ENCODE data around the gene SPON1. TPM values are rescaled to one million over a fixed set of nuclear protein-coding genes. Genes with fewer than 3 reads are reported as not detected.

Gene SPON1
- total RNA-seq (100 to 1,000 TPM in 1 of 5 donors, 10 to 100 TPM in 4; 17.5 to 122 (median 73.6) TPM), polyA plus RNA-seq (10 to 100 TPM in 1 of 3 donors, 1 to 10 TPM in 2; 9.3 to 14.2 (median 9.9) TPM)
- long read RNA-seq, donor 1, full-length matches to known transcripts = 2 of 2 reads
- long read RNA-seq, donor 1, partial matches to known transcripts = 0 of 2 reads
- long read RNA-seq, donor 1, other reads (novel, unspliced or antisense) = 0 of 2 reads
- long read RNA-seq, donor 2, full-length matches to known transcripts = 7 of 21 reads
- long read RNA-seq, donor 2, partial matches to known transcripts = 14 of 21 reads
- long read RNA-seq, donor 2, other reads (novel, unspliced or antisense) = 0 of 21 reads
- long read RNA-seq, donor 3, full-length matches to known transcripts = 5 of 5 reads
- long read RNA-seq, donor 3, partial matches to known transcripts = 0 of 5 reads
- long read RNA-seq, donor 3, other reads (novel, unspliced or antisense) = 0 of 5 reads
- long read RNA-seq, donor 4, full-length matches to known transcripts = 1 of 1 reads
- long read RNA-seq, donor 4, partial matches to known transcripts = 0 of 1 reads
- long read RNA-seq, donor 4, other reads (novel, unspliced or antisense) = 0 of 1 reads
- long read RNA-seq, donor 5, full-length matches to known transcripts = 16 of 25 reads
- long read RNA-seq, donor 5, partial matches to known transcripts = 9 of 25 reads
- long read RNA-seq, donor 5, other reads (novel, unspliced or antisense) = 0 of 25 reads
- long read RNA-seq, donor 6, full-length matches to known transcripts = 13 of 21 reads
- long read RNA-seq, donor 6, partial matches to known transcripts = 8 of 21 reads
- long read RNA-seq, donor 6, other reads (novel, unspliced or antisense) = 0 of 21 reads
- long read RNA-seq, donor 7, full-length matches to known transcripts = 7 of 14 reads
- long read RNA-seq, donor 7, partial matches to known transcripts = 7 of 14 reads
- long read RNA-seq, donor 7, other reads (novel, unspliced or antisense) = 0 of 14 reads
- long read RNA-seq, donor 8, full-length matches to known transcripts = 7 of 7 reads
- long read RNA-seq, donor 8, partial matches to known transcripts = 0 of 7 reads
- long read RNA-seq, donor 8, other reads (novel, unspliced or antisense) = 0 of 7 reads
- long read RNA-seq, donor 9, partial matches to known transcripts = 46 of 48 reads
- long read RNA-seq, donor 9, other reads (novel, unspliced or antisense) = 0 of 48 reads
- long read RNA-seq, donor 10, full-length matches to known transcripts = 1 of 1 reads
- long read RNA-seq, donor 10, partial matches to known transcripts = 0 of 1 reads
- long read RNA-seq, donor 10, other reads (novel, unspliced or antisense) = 0 of 1 reads

DNA sequence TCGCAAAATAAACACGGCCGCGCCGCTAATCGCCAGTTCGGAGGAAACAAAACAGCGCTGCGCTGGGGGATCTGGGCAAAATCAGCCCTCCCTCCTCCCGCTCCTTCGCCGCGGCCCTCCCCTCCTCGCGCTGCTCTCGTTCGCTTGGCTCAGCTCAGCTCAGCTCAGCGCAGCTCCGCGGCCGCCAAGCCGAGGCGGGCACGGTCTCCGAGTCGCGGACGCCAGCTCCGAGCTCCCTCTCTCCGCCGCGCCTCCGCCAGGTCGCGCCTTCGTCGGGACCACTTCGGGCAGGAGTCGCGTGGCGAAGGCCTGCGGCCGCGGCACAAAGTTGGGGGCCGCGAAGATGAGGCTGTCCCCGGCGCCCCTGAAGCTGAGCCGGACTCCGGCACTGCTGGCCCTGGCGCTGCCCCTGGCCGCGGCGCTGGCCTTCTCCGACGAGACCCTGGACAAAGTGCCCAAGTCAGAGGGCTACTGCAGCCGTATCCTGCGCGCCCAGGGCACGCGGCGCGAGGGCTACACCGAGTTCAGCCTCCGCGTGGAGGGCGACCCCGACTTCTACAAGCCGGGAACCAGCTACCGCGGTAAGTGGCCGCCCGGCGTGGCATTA is at the start of gene SPON1:
Gene SPON1 (plus strand): TSS at position 162 of the 607 bp plus-strand sequence. CDS start 182 bp downstream, at position 344.
- Histone ChIP-seq H3K4me1 (peaks cover 27 to 56% (median 44%) of the 10 kb centered on the region in 4 donors), H3K36me3 (no peaks in the 10 kb centered on the region), H3K27ac (peak within 1 kb of the TSS; percentile 69 to 85 (median 82)), H3K9me3 (no peaks in the 10 kb centered on the region), H3K4me3 (peak within 1 kb of the TSS; percentile 55 to 61 (median 58)), H3K27me3 (peaks cover 0 to 74% (median 35%) of the 10 kb centered on the region in 3 donors)
- WGBS, 5 donors = 0 to 3% (median 1%) methylated on average over 8 to 74 of the region's 74 CpGs
- peak; percentile 30 to 91 for DNase-seq
- TF ChIP-seq POLR2AphosphoS5 (IDR thresholded peaks at IDR 0.05) (peak; percentile 22 to 78 (median 60)), EP300 (IDR thresholded peaks at IDR 0.05) (no peak)
- TF ChIP-seq, protein P1, sequence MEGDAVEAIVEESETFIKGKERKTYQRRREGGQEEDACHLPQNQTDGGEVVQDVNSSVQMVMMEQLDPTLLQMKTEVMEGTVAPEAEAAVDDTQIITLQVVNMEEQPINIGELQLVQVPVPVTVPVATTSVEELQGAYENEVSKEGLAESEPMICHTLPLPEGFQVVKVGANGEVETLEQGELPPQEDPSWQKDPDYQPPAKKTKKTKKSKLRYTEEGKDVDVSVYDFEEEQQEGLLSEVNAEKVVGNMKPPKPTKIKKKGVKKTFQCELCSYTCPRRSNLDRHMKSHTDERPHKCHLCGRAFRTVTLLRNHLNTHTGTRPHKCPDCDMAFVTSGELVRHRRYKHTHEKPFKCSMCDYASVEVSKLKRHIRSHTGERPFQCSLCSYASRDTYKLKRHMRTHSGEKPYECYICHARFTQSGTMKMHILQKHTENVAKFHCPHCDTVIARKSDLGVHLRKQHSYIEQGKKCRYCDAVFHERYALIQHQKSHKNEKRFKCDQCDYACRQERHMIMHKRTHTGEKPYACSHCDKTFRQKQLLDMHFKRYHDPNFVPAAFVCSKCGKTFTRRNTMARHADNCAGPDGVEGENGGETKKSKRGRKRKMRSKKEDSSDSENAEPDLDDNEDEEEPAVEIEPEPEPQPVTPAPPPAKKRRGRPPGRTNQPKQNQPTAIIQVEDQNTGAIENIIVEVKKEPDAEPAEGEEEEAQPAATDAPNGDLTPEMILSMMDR (IDR thresholded peaks at IDR 0.05) = no peak
- intact Hi-C loops (cut with DNase I; ENCODE audit: low total_unique reads) = loop anchor here (10.0 kb wide), 1 partner anchor 182 kb away; no protein-coding TSS in a partner anchor

DNA sequence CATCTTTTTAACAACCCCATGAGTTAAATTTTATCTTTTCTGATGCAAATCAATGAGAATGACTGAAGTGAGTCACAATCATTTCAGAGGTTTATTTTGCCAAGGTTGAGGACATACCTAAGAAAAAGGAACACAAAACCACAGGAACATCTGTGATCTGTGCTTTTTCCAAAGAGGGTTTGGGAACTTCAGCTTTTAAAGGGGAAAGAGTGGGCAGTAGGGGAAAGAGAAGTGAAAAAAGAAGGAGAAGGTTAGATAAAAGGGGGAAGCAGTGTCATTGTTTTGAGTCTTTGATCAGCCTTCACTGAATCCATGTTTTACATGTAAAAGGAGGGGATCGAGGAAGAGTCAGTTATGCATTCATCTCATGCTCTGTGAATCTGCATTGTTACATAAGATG is 45.3 kb upstream of the SPON1 start:
- intact Hi-C loops (cut with DNase I; ENCODE audit: low total_unique reads) = no loop called here
- TF ChIP-seq POLR2AphosphoS5 (IDR thresholded peaks at IDR 0.05) = no peak
- no peak for TF ChIP-seq POLR2A (IDR thresholded peaks at IDR 0.05)
- no peaks in the 10 kb centered on the region for H3K27me3 ChIP-seq
- WGBS, 5 donors = 56 to 74% (median 58%) methylated on average over 1 of the region's 1 CpG
- no peaks in the 10 kb centered on the region for H3K9me3 ChIP-seq
- no peak for DNase-seq
- H3K36me3 ChIP-seq = no peaks in the 10 kb centered on the region
- no peak overlapping the region for H3K27ac ChIP-seq
- H3K4me1 ChIP-seq = no peaks in the 10 kb centered on the region
- no peak overlapping the region for H3K4me3 ChIP-seq

DNA sequence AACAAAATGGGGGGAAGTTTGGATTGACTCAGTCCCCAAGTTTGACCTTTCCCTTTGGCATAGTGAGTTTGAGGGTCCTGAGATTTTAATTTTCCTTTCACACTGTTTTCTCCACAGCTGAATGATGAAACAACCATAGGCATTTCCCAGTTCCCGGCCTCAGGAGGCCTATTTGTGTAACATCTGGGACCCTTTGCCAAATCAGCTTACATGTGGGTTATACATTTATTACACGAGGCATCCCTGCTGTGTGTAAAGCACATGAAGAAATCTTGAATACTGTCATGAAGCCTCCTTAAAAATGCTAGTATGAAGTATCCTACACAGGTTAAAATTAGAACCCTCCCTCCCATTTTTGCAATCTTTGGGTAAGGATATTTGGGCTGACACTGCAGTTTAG is 44.6 kb upstream of the SPON1 start:
- intact Hi-C loops (cut with DNase I; ENCODE audit: low total_unique reads) = no loop called here
- Histone ChIP-seq H3K27ac (no peak overlapping the region), H3K27me3 (no peaks in the 10 kb centered on the region), H3K9me3 (no peaks in the 10 kb centered on the region), H3K36me3 (no peaks in the 10 kb centered on the region), H3K4me3 (no peak overlapping the region), H3K4me1 (no peaks in the 10 kb centered on the region)
- 65 to 74% (median 69%) methylated on average over 2 of the region's 2 CpGs for WGBS, 5 donors
- DNase-seq = no peak
- no peak for TF ChIP-seq POLR2A (IDR thresholded peaks at IDR 0.05)
- TF ChIP-seq, protein P1 (IDR thresholded peaks at IDR 0.05) = no peak
- TF ChIP-seq EP300 (IDR thresholded peaks at IDR 0.05) = no peak
- TF ChIP-seq POLR2AphosphoS5 (IDR thresholded peaks at IDR 0.05) = no peak

DNA sequence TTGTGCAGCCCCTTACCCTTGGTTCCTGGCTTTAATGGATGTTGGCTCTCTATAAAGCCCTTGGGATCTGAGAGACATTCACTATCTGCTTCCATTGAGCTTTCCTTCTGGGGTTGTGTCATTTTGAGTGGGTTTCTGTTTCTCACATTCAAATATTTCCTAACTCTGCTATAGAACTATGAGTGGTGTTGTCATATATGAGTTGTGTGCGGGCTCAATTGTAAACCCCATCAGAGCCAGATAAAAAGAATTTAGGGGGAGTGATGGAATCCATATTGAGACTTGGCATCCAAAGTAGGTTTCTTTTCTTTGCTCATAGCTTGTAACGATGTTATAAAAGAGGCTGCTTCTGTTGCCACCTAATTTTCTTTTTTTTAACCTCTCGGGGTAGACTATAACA is 41.8 kb upstream of the SPON1 start:
- Histone ChIP-seq H3K4me1 (no peaks in the 10 kb centered on the region), H3K27me3 (no peaks in the 10 kb centered on the region), H3K36me3 (no peaks in the 10 kb centered on the region), H3K27ac (no peak overlapping the region), H3K9me3 (no peaks in the 10 kb centered on the region), H3K4me3 (no peak overlapping the region)
- no peak for TF ChIP-seq EP300 (IDR thresholded peaks at IDR 0.05)
- TF ChIP-seq, protein P1 (IDR thresholded peaks at IDR 0.05) = no peak
- TF ChIP-seq POLR2A (IDR thresholded peaks at IDR 0.05) = no peak
- TF ChIP-seq POLR2AphosphoS5 (IDR thresholded peaks at IDR 0.05) = no peak
- DNase-seq = peak in 1 of 2 donors; percentile 47
- intact Hi-C loops (cut with DNase I; ENCODE audit: low total_unique reads) = no loop called here
- WGBS, 5 donors = 76 to 89% (median 79%) methylated on average over 3 of the region's 3 CpGs
